ENCODE data around the gene ABHD5.

GRCh38 chr3:43735618-43736017 lies 44.9 kb downstream of the ABHD5 start:
- TF ChIP-seq CTCF (IDR thresholded peaks at IDR 0.05) (no peak), POLR2A (IDR thresholded peaks at IDR 0.05) (no peak)

All from Peyer's patch (tissue), 4 donors.